Transverse colon (tissue), 4 donors: Measurements from ENCODE around the gene BMPR2. TPM values are rescaled to one million over a fixed set of nuclear protein-coding genes. Genes with fewer than 3 reads are reported as not detected.

ENCODE experiments used
- DNase-seq: peaks from one replicate; pipeline ENCODE4 v3.0.0-alpha.2; 2019
- H3K27ac ChIP-seq, 4 donors: fragments of 200-600 bp; sonication (generic); 2 replicates each; pipeline ENCODE4 v1.5.1; 2016 to 2018; ENCODE audit warnings: inconsistent platforms in 4 of 4
- H3K27me3 ChIP-seq: fragments of 200-600 bp; sonication (generic); 2 replicates; pipeline ENCODE4 v1.5.1; 2017; ENCODE audit warnings: inconsistent platforms
- H3K36me3 ChIP-seq, 4 donors: fragments of 200-600 bp; sonication (generic); 2 replicates each; pipeline ENCODE4 v1.5.1; 2017 to 2019; ENCODE audit warnings: inconsistent platforms in 4 of 4
- H3K4me1 ChIP-seq, 4 donors: fragments of 200-600 bp; sonication (generic); 2 replicates each; pipeline ENCODE4 v1.5.1; 2017 to 2020; ENCODE audit warnings: inconsistent platforms in 4 of 4
- H3K4me3 ChIP-seq, 4 donors: fragments of 200-600 bp; sonication (generic); 1 replicate in 1 of 4; 2 replicates in 3 of 4; pipeline versions ENCODE4 v1.5.1 to v1.6.1; 2017 to 2019; ENCODE audit warnings: inconsistent platforms in 4 of 4
- H3K9me3 ChIP-seq, 2 donors: fragments of 200-600 bp; sonication (generic); 2 replicates each; pipeline ENCODE4 v1.5.1; 2017 to 2019; ENCODE audit warnings: inconsistent platforms in 2 of 2
- CTCF ChIP-seq, 5 experiments: fragments of 200-600 bp in 3 of 5; fragments of 450-650 bp in 2 of 5; sonication (generic) in 3 of 5; IDR thresholded peaks; 1 replicate in 2 of 5; 2 replicates in 3 of 5; pipeline ENCODE4 v1.5.1; 2016 to 2017; ENCODE audit warnings: antibody characterized with exemption in 5 of 5, inconsistent platforms in 3 of 5, mild to moderate bottlenecking in 2 of 5, moderate library complexity in 1 of 5
- EP300 ChIP-seq: sonication (generic); formaldehyde crosslinking; IDR thresholded peaks from one replicate; pipeline ENCODE4 v1.6.1; 2017; ENCODE audit warnings: antibody characterized with exemption, low read depth
- POLR2A ChIP-seq: fragments of 450-650 bp; IDR thresholded peaks from one replicate; pipeline ENCODE4 v1.6.1; 2016; ENCODE audit warnings: antibody characterized with exemption, mild to moderate bottlenecking, moderate library complexity
- POLR2AphosphoS5 ChIP-seq, 3 donors: sonication (generic); formaldehyde crosslinking; IDR thresholded peaks; one replicate each; pipeline ENCODE4 v1.6.1; 2016; ENCODE audit warnings: antibody characterized with exemption in 3 of 3
- WGBS, 2 donors: methylation state at CpG; one replicate each; pipeline ENCODE4 v1.1.5; 2018; ENCODE audit warnings: low coverage in 1 of 2; 5-methylcytosine and 5-hydroxymethylcytosine counted together
- in situ Hi-C, 4 donors: fragments of 200-750 bp; cut with MboI; loops; one replicate each; pipeline versions ENCODE4 v1.15.0 to v1.15.1; 2017; ENCODE audit warnings: low sequenced_read_pairs in 3 of 4, low pct_ligation_motif_present in 1 of 4, low pct_unique_long_range_greater_than_20kb in 1 of 4
- intact Hi-C: fragments of 100-400 bp; cut with DNase I; formaldehyde crosslinking; loops from one replicate; pipeline ENCODE4 v1.15.1; 2023; ENCODE audit warnings: low total_unique reads
- total RNA-seq, 4 donors: library from RNA; depleted of rRNA; stranded (reverse); fragments of >200 nt; gene quantifications; one replicate each; pipeline ENCODE4 v1.1.0, GENCODE V29; 2016

BMPR2 gene
- total RNA-seq, 4 donors from 2014 or later = 16.5 to 40.5 (median 26.5) TPM

DNA sequence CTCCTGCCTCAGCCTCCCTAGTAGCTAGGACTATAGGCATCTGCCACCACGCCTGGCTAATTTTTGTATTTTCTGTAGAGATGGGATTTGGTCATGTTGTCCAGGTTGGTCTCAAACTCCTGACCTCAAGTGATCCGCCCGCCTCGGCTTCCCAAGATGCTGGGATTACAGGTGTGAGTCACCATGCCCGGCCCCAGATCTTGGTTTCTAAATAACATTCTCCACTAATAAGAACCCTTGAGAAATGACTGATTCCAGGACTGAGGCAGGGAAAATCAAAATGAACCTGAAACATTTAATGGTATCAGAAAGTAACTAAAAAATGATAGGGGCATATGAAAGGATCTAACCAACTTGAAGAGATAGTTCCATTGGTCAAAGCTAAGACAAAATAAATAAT, 34.0 kb downstream of the BMPR2 start:
- Histone ChIP-seq H3K27me3 (no peaks in the 10 kb centered on the region), H3K4me1 (peaks cover 0 to 6% (median 1%) of the 10 kb centered on the region in 4 donors), H3K4me3 (no peak overlapping the region), H3K36me3 (no peaks in the 10 kb centered on the region), H3K27ac (no peak overlapping the region), H3K9me3 (no peaks in the 10 kb centered on the region)
- intact Hi-C loops (no loop called here), in situ Hi-C loops (no loop called here)
- no peak for DNase-seq
- WGBS, 2 donors = 93 to 100% methylated on average over 1 to 5 of the region's 5 CpGs
- no peak for TF ChIP-seq EP300
- TF ChIP-seq CTCF (IDR thresholded peaks at IDR 0.05) = no peak
- no peak for TF ChIP-seq POLR2A
- no peak for TF ChIP-seq POLR2AphosphoS5 (IDR thresholded peaks at IDR 0.05)

DNA sequence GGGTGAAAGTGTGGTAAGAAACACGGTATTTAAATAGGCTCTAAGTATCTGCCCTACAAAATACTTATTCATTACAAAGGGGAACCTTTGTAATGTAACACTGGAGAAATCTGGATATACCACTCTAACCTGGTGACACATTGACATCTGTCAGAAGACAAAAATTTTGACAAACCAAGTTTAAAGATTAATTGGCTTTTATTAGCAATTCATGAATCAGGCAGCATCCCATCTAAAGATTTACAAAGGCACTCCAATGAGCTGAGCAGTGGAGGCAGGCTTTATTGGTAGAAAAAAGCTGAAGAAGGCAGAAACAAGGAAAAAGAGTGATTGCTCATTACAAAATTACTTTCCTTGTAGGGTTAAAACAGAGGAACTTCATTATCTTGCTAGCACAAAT, 35.0 kb downstream of the BMPR2 start:
- no peak for DNase-seq
- in situ Hi-C loops (no loop called here), intact Hi-C loops (no loop called here)
- Histone ChIP-seq H3K4me3 (no peak overlapping the region), H3K27me3 (no peaks in the 10 kb centered on the region), H3K27ac (no peak overlapping the region), H3K4me1 (peaks cover 0 to 6% (median 1%) of the 10 kb centered on the region in 4 donors), H3K9me3 (no peaks in the 10 kb centered on the region), H3K36me3 (no peaks in the 10 kb centered on the region)
- WGBS, 2 donors = 88% methylated on average over 1 of the region's 1 CpG
- TF ChIP-seq POLR2A (no peak), CTCF (IDR thresholded peaks at IDR 0.05) (no peak), EP300 (no peak), POLR2AphosphoS5 (IDR thresholded peaks at IDR 0.05) (no peak)

GRCh38 chr2:202418027-202418426, 41.9 kb downstream of the BMPR2 start:
- intact Hi-C loops (no loop called here), in situ Hi-C loops (no loop called here)
- peaks cover 0 to 13% (median 13%) of the 10 kb centered on the region in 4 donors for H3K4me1 ChIP-seq
- H3K27ac ChIP-seq = no peak overlapping the region
- no peak for TF ChIP-seq POLR2AphosphoS5 (IDR thresholded peaks at IDR 0.05)
- TF ChIP-seq EP300 = no peak
- TF ChIP-seq POLR2A = no peak
- no peak for TF ChIP-seq CTCF (IDR thresholded peaks at IDR 0.05)
- H3K9me3 ChIP-seq = no peaks in the 10 kb centered on the region
- WGBS, 2 donors = 71 to 83% methylated on average over 1 of the region's 1 CpG
- no peak for DNase-seq
- no peaks in the 10 kb centered on the region for H3K36me3 ChIP-seq
- no peaks in the 10 kb centered on the region for H3K27me3 ChIP-seq
- H3K4me3 ChIP-seq = no peak overlapping the region

DNA sequence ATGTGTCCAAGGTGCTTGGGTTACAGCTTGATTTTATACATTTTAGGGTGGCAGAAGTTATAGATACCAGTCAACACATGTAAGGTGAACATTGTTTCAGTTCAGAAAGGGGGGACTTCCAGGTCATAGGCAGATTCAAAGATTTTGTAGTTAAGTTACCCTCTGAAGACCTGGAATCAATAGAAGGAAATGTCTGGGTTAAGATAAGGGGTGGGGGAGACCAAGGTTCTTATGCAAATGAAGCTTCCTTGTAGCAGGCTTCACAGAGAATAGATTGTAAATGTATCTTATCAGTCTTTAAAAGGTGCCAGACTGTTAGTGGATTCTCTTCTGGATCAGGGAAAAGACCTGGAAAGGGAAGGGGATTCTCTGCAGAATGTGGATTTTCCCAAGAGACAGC, 42.4 kb downstream of the BMPR2 start:
- H3K27ac ChIP-seq = no peak overlapping the region
- DNase-seq = no peak
- in situ Hi-C loops (no loop called here), intact Hi-C loops (no loop called here)
- no peaks in the 10 kb centered on the region for H3K9me3 ChIP-seq
- H3K4me1 ChIP-seq = peaks cover 0 to 13% (median 13%) of the 10 kb centered on the region in 4 donors
- H3K36me3 ChIP-seq = no peaks in the 10 kb centered on the region
- no peaks in the 10 kb centered on the region for H3K27me3 ChIP-seq
- TF ChIP-seq POLR2AphosphoS5 (IDR thresholded peaks at IDR 0.05) (no peak), CTCF (IDR thresholded peaks at IDR 0.05) (no peak), POLR2A (no peak), EP300 (no peak)
- H3K4me3 ChIP-seq = no peak overlapping the region
